Stimulated activated CD8-positive, alpha-beta memory T cell treated with anti-CD3 and anti-CD28 coated beads, Interleukin-7, amount 100 ng/mL, for 4 hours (primary cell): ENCODE results near the gene ADAMTS16.

ENCODE experiments used
- DNase-seq, 2 donors: peaks; one replicate each; pipeline ENCODE4 v3.0.0-alpha.2; 2020; ENCODE audit warnings: low read depth in 2 of 2

The ADAMTS16 gene

GRCh38 chr5:5287419-5287818 lies 147.3 kb downstream of the ADAMTS16 start:
- DNase-seq, result no peak

- no peak for DNase-seq
Measured at GRCh38 chr5:5288201-5288600, 148.1 kb downstream of the ADAMTS16 start.

GRCh38 chr5:5289537-5289936 lies 149.4 kb downstream of the ADAMTS16 start:
- no peak for DNase-seq

- no peak for DNase-seq
Measured at GRCh38 chr5:5290674-5291334, 150.7 kb downstream of the ADAMTS16 start.

GRCh38 chr5:5291357-5291756 lies 151.2 kb downstream of the ADAMTS16 start:
- DNase-seq, result no peak

GRCh38 chr5:5293029-5293428 lies 152.9 kb downstream of the ADAMTS16 start:
- no peak for DNase-seq

- DNase-seq, result no peak
Measured at GRCh38 chr5:5294429-5294828, 154.3 kb downstream of the ADAMTS16 start.

- no peak for DNase-seq
Measured at GRCh38 chr5:5295351-5295750, 155.2 kb downstream of the ADAMTS16 start.

GRCh38 chr5:5296051-5296450 lies 155.9 kb downstream of the ADAMTS16 start:
- no peak for DNase-seq

GRCh38 chr5:5297432-5298067 lies 157.4 kb downstream of the ADAMTS16 start:
- no peak for DNase-seq

- no peak for DNase-seq
Measured at GRCh38 chr5:5298068-5298633, 158.0 kb downstream of the ADAMTS16 start.

- no peak for DNase-seq
Measured at GRCh38 chr5:5298841-5299541, 158.9 kb downstream of the ADAMTS16 start.

GRCh38 chr5:5301176-5301575 lies 161.0 kb downstream of the ADAMTS16 start:
- DNase-seq, result no peak

- no peak for DNase-seq
Measured at GRCh38 chr5:5302201-5302600, 162.1 kb downstream of the ADAMTS16 start.

GRCh38 chr5:5303242-5303641 lies 163.1 kb downstream of the ADAMTS16 start:
- no peak for DNase-seq

GRCh38 chr5:5304361-5305020 lies 164.4 kb downstream of the ADAMTS16 start:
- no peak for DNase-seq

- no peak for DNase-seq
Measured at GRCh38 chr5:5306696-5307095, 166.6 kb downstream of the ADAMTS16 start.

GRCh38 chr5:5308319-5308718 lies 168.2 kb downstream of the ADAMTS16 start:
- no peak for DNase-seq

GRCh38 chr5:5309645-5310044 lies 169.5 kb downstream of the ADAMTS16 start:
- DNase-seq, result no peak

GRCh38 chr5:5313101-5313635 lies 173.0 kb downstream of the ADAMTS16 start:
- no peak for DNase-seq

GRCh38 chr5:5314166-5314565 lies 174.0 kb downstream of the ADAMTS16 start:
- no peak for DNase-seq

GRCh38 chr5:5314626-5315025 lies 174.5 kb downstream of the ADAMTS16 start:
- no peak for DNase-seq
